RWPE2 (cell line): ENCODE results near the gene SPTLC3.
A peak's percentile ranks its signal among the peaks of the same experiment; 100 is the strongest.

Experiments
- ATAC-seq: fragments of 200-7000 bp; cut with Tn5 transposase; 3 replicates; pipeline ENCODE4 v1.9.1; 2021; ENCODE audit warnings: low read depth
- DNase-seq: peaks from one replicate; pipeline ENCODE4 v3.0.0-alpha.2; 2020; ENCODE audit warnings: low spot score
- H3K27ac ChIP-seq: fragments of 450-650 bp; 2 replicates; pipeline ENCODE4 v1.5.1; 2017; ENCODE audit warnings: mild to moderate bottlenecking; ENCODE audit not compliant: poor library complexity, severe bottlenecking
- H3K27me3 ChIP-seq: fragments of 250-450 bp; sonication (Bioruptor Pico); 2 replicates; pipeline ENCODE4 v1.5.1; 2021; ENCODE audit warnings: mild to moderate bottlenecking, moderate library complexity; ENCODE audit not compliant: insufficient read depth, poor library complexity, severe bottlenecking
- H3K36me3 ChIP-seq: fragments of 250-450 bp; sonication (Bioruptor Pico); 2 replicates; pipeline ENCODE4 v1.5.1; 2020; ENCODE audit warnings: low read depth, mild to moderate bottlenecking, moderate library complexity
- H3K4me1 ChIP-seq: fragments of 250-450 bp; sonication (Bioruptor Pico); 2 replicates; pipeline ENCODE4 v1.5.1; 2021; ENCODE audit warnings: mild to moderate bottlenecking, moderate library complexity; ENCODE audit not compliant: insufficient read depth, poor library complexity, severe bottlenecking
- H3K4me3 ChIP-seq: fragments of 250-450 bp; sonication (Bioruptor Pico); 2 replicates; pipeline ENCODE4 v1.5.1; 2021; ENCODE audit warnings: mild to moderate bottlenecking, moderate library complexity; ENCODE audit not compliant: severe bottlenecking
- H3K9me3 ChIP-seq: fragments of 250-450 bp; sonication (Bioruptor Pico); 2 replicates; pipeline ENCODE4 v1.5.1; 2021; ENCODE audit warnings: mild to moderate bottlenecking, moderate library complexity; ENCODE audit not compliant: severe bottlenecking
- CTCF ChIP-seq: fragments of 450-650 bp; IDR thresholded peaks from one replicate; pipeline ENCODE4 v1.5.1; 2017; ENCODE audit warnings: mild to moderate bottlenecking, moderate library complexity; ENCODE audit not compliant: poor library complexity, severe bottlenecking

The SPTLC3 gene

DNA sequence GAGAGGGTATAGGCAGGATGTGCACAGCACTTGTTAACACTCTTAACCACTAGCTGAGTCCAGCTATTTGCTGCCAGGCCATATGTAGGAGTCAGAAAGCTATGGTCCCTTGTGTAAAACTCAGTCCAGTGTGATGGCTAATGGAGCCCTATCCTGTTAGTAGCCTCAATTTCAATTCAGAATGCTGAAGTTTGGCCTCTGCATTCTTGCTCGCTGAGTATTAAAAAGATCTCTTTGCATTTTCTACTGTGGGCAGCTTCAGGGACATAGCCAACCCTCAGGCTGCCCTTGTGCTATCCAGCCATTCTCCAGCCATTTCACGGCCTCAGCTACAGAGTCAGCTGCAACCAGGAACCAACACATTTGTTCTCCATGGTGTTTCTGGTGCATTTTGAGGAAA lies 92.5 kb downstream of the SPTLC3 start:
- Histone ChIP-seq H3K4me3 (no peak overlapping the region), H3K36me3 (no peaks in the 10 kb centered on the region), H3K9me3 (no peaks in the 10 kb centered on the region), H3K27me3 (peaks cover 3% of the 10 kb centered on the region), H3K27ac (no peak overlapping the region), H3K4me1 (peaks cover 2% of the 10 kb centered on the region)
- no peak for DNase-seq
- TF ChIP-seq CTCF = no peak
- 0 out of 3 replicates have a peak, but pooled peaks have one; percentile 13 for ATAC-seq

DNA sequence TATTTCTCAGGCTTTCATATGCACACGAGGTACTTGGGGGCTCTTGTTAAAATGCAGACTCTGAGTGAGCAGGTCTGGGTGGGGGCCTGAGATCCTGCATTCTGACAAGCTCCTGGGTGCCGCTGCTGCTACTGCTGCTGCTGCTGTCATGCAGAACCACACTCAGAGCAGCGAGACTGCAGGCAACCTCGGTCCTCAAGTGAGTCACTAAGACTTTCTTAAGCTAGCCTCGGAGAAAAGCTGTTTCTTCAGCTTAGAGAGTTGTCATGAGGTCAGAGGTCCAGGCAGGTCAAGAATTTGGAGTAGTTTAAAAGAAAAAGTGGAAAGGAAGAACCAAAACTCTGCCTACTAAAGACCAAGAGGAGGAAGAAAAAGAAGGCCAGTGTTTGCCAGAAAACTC lies 92.9 kb downstream of the SPTLC3 start:
- DNase-seq (no peak), ATAC-seq (peak; percentile 41; the same call in 2 of the 3 replicates)
- H3K36me3 ChIP-seq = no peaks in the 10 kb centered on the region
- TF ChIP-seq CTCF = no peak
- peaks cover 2% of the 10 kb centered on the region for H3K4me1 ChIP-seq
- peaks cover 3% of the 10 kb centered on the region for H3K27me3 ChIP-seq
- H3K27ac ChIP-seq = no peak overlapping the region
- no peak overlapping the region for H3K4me3 ChIP-seq
- no peaks in the 10 kb centered on the region for H3K9me3 ChIP-seq

DNA sequence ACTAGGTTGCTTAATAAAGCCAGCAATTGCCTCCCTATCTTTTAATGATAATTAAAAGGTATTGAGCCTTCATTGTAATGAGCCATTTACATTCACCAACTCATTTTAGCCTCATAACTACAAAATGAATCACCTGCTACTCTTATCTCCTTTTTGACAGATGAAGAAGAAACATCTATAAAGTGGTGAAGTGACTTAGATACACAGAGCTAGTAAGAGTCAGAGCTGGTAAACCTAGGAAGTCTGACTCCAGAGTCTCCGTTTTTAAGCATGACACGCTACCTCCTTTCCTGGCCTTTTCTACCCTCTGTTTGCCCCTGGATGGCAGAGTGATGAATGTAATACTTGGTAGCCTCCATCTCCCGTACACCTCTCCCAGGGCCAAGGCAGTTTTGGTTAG lies 93.5 kb downstream of the SPTLC3 start:
- H3K27ac ChIP-seq = no peak overlapping the region
- H3K9me3 ChIP-seq = no peaks in the 10 kb centered on the region
- TF ChIP-seq CTCF = no peak
- peaks cover 3% of the 10 kb centered on the region for H3K27me3 ChIP-seq
- H3K36me3 ChIP-seq = no peaks in the 10 kb centered on the region
- ATAC-seq (no peak), DNase-seq (no peak)
- no peak overlapping the region for H3K4me3 ChIP-seq
- H3K4me1 ChIP-seq = peaks cover 2% of the 10 kb centered on the region

DNA sequence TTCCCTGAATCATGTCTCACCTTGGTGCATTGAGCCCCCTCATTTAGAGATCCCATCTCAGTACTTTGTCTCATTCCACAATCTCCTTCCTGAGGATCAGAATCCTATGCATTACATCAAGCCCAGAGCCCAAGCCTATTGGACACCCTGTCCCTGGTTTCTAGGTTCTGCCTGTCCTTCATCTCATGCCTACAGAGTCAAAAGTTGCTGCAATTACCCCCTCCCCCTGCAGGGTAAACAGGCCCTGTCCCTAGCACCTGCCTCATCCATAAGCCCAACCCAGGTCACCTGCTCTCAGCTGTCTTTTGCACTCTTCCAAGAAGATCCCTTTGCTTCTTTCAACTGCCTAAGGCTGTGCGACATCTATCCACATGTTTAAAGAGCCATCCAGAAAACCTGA lies 93.9 kb downstream of the SPTLC3 start:
- no peak for ATAC-seq
- Histone ChIP-seq H3K4me3 (no peak overlapping the region), H3K27ac (no peak overlapping the region), H3K27me3 (peaks cover 3% of the 10 kb centered on the region), H3K9me3 (no peaks in the 10 kb centered on the region), H3K36me3 (no peaks in the 10 kb centered on the region), H3K4me1 (peaks cover 2% of the 10 kb centered on the region)
- DNase-seq = no peak
- TF ChIP-seq CTCF = no peak

- Histone ChIP-seq H3K9me3 (no peaks in the 10 kb centered on the region), H3K27me3 (peaks cover 3% of the 10 kb centered on the region), H3K4me1 (peaks cover under 1% of the 10 kb centered on the region), H3K4me3 (no peak overlapping the region), H3K27ac (no peak overlapping the region), H3K36me3 (no peaks in the 10 kb centered on the region)
- no peak for DNase-seq
- ATAC-seq = no peak
- no peak for TF ChIP-seq CTCF
Measured at GRCh38 chr20:13105039-13105438, 96.3 kb downstream of the SPTLC3 start.
